GM19463 (cell line): ENCODE measurements around the gene BCAN.
"Not testable (repeated sequence)": the region's sequence is repeated elsewhere in the genome, so short reads cannot be mapped to it uniquely, and the experiment has no call there.

Experiments used
- ATAC-seq: cut with Tn5 transposase; IDR thresholded peaks from one replicate; pipeline ENCODE4 v1.9.1; 2021; ENCODE audit warnings: mild to moderate bottlenecking, moderate library complexity; ENCODE audit not compliant: unreplicated experiment

Gene BCAN, protein sequence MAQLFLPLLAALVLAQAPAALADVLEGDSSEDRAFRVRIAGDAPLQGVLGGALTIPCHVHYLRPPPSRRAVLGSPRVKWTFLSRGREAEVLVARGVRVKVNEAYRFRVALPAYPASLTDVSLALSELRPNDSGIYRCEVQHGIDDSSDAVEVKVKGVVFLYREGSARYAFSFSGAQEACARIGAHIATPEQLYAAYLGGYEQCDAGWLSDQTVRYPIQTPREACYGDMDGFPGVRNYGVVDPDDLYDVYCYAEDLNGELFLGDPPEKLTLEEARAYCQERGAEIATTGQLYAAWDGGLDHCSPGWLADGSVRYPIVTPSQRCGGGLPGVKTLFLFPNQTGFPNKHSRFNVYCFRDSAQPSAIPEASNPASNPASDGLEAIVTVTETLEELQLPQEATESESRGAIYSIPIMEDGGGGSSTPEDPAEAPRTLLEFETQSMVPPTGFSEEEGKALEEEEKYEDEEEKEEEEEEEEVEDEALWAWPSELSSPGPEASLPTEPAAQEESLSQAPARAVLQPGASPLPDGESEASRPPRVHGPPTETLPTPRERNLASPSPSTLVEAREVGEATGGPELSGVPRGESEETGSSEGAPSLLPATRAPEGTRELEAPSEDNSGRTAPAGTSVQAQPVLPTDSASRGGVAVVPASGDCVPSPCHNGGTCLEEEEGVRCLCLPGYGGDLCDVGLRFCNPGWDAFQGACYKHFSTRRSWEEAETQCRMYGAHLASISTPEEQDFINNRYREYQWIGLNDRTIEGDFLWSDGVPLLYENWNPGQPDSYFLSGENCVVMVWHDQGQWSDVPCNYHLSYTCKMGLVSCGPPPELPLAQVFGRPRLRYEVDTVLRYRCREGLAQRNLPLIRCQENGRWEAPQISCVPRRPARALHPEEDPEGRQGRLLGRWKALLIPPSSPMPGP

DNA sequence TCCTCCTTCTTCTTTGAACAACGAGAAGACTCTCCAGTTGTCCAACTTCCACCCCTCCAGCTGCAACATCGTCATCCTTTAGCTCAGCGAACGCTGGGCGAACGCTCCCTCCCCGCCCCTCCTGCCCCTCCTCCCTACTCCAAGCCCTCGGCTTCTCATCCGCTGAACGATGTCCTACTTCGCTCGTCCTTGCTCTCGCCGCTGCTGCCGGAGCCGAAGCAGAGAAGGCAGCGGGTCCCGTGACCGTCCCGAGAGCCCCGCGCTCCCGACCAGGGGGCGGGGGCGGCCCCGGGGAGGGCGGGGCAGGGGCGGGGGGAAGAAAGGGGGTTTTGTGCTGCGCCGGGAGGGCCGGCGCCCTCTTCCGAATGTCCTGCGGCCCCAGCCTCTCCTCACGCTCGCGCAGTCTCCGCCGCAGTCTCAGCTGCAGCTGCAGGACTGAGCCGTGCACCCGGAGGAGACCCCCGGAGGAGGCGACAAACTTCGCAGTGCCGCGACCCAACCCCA is at the start of gene BCAN:
BCAN (plus strand) TSS at position 357 of the 504 bp plus-strand sequence. CDS start 3,938 bp downstream, outside the sequence.
- no peak for ATAC-seq

DNA sequence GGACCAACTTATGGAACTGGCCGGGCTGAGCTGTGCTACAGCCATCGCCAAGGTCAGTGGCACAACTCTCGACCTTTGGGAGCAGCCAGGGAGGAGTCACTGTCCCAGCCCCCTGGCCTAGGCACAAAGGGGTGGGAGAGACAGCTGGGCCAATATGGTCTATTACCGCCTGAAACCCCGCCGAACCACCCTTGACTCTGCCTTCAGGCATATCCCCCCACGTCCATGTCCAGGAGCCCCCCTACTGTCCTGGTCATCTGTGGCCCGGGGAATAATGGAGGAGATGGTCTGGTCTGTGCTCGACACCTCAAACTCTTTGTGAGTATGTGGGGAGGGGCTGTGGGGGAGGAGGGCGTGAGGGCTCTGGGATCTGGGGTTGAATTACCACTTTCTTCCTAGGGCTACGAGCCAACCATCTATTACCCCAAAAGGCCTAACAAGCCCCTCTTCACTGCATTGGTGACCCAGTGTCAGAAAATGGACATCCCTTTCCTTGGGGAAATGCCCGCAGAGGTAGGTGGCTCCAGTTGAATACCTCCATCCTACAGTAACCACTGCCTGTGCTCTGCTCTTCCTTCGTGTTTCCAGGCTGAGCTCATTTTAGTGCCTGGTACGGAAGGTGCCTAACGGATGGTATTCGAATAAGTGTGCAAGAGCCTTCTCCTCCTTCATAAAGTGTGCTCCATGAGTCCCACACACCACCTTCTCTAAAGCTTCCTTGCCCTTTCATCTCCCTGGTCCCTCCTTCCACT is 49.6 kb upstream of the BCAN start:
- no peak for ATAC-seq

DNA sequence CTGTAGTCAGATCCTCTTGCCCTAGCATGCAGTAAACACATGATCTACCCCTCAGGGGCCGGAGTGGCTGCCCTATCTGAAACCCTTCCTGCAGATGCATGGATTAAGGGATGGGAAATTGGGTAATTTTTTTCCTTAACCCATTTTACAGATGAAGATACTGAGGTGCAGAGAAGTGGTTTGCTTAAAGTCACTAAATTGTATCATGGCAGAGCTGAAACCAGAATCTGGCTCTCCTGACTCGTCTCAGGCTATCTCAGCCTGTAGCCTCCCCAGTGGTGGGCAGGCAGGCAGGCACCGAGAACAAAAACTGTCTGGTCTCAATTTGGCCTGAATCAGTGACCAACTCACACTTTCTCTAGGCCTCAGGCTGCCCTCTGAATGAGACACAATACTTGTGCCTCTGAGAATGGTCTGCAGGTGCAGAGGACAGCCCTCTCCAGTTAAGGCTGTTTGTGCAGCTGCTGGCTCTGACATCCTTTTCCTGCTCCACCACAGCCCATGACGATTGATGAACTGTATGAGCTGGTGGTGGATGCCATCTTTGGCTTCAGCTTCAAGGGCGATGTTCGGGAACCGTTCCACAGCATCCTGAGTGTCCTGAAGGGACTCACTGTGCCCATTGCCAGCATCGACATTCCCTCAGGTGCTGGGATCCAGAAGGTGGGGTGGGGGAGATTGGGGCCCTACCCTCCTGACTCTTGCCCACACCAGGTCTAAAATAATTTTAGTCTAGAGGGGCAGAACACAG is 48.8 kb upstream of the BCAN start:
- no peak for ATAC-seq

DNA sequence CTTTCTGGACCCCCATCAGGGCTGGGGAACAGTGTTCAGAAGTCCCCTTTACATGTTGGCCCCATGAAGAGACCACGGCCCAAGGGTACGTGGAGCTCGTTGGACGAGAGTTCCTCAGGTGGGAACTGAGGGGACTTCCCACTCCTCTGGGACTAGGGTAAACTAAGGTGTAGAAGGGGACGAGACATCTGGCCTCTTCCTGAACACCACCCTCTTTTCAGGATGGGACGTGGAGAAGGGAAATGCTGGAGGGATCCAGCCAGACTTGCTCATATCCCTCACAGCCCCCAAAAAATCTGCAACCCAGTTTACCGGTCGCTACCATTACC is 48.3 kb upstream of the BCAN start:
- ATAC-seq = no peak

DNA sequence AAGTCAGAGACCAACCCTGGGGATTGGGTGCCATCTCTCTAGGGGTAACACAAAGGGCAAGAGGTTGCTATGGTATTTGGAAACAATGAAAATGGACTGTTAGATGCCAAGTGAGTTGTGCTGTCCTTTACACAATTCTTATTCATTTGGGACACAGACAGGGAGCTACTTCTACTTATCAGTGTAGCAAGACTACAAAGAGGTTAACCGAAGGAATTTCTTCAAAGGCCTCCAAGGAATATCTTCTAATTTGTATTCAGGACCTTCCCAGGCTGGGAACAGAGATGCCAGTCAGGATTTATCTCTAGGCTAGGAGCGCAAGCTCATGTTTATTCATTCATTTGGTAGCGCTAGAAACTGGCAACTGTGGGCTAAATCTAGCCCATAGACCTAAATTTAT is 47.7 kb upstream of the BCAN start:
- ATAC-seq = no peak

DNA sequence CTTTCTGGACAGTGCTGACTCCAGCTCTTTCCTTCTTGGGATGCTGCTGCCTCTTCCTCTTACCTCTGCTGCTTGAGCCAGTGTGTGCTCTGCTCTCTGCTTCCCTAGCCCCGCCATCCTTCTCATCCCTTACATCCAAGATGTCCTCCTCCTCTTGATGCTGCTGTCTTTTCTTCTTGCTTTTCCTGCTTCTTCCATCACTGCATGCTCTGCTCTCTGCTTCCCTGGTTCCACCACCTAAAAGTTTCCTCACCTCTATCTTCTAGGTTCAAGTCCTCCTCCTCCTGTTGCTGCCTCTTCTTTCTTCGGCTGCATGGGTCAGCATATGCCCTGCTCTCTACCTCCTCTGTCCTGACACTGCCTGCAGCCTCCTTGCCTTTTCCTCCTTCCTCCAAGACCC is 46.9 kb upstream of the BCAN start:
- ATAC-seq = no peak

DNA sequence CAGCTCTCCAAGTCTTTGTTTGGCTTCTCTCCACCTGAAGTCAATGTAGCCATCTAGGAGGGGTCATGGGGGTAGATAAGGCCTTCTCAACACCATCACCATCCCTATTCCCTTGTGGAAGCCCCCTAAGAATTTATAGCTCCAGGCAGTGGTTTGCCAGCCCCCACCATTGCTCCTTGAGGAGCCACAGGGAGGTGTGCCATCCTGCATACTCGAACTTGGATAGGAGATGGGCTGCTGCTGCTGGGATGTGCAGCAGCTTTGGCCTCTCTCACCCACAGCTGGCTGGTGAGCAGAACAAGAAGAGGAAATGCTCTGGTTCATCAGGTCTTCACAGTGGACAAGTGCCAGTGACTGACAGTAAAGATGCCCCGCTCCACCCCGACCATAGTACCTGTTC is 45.5 kb upstream of the BCAN start:
- ATAC-seq = no peak

DNA sequence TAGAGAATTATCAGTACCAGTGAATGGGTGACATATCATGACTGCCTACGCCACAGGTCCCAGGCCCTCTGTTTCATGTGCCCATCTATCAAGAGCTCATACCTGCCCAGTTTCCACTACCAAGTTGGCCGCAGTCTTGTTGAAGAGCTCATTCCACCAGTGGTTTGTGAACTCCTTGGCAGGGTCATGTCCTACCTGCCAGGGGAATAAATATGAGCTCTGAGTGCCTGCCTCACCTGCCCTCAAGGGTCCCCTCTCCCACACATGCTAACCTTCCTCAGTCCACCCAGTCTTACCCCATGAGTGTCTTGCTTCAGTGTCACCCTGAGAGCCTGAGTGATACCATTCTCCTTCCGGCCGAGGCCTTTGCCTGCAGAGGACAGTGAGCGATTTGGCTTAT is 43.8 kb upstream of the BCAN start:
- ATAC-seq = no peak

DNA sequence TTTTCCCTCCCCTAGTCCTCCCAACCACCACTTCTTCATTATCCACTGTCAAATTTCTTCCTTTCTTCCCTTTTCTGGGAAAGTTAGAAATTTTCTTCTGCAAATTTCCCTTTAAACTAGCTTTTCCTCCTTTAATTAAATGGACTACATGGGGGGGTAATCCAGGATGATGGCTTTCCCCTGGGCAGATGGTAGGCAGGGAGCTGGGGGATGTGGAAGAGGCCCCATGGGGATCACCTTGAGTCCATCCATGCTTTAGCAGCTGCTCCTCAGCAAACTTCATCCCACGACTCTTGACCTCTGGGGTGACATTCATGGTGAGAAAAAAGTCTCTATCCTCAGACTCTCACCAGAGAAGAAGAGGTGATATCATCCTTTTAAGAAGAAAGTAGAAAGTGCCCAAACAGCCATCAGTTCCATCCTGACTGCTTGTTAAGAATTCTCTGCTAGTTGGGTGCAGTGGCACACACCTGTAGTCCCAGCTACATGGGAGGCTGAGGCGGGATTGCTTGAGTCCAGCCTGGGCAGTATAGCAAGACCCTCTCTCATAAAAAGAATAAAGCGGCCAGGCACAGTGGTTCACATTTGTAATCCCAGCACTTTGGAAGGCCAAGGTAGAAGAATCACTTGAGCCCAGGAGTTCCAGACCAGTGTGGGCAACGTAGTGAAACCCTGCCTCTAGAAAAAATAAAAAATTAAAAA is 43.0 kb upstream of the BCAN start:
- no peak for ATAC-seq

DNA sequence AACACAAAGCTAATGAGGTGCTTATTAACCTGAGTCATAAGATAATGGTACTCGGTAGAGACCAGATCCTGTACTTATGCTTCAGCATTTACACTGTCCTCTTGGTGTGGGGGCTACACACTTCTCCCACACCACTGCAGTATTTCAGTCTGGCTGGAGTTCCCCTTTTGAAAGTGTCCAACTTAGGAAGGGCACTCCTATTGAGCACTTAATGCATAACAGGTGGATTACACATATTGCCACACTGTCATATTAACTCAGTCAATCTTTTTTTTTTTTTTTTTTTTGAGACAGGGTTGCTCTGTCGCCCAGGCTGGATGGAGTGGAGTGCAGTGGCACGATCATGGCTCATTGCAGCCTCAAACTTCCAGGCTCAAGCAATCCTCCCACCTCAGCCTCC is 42.1 kb upstream of the BCAN start:
- peak; percentile 64 for ATAC-seq

DNA sequence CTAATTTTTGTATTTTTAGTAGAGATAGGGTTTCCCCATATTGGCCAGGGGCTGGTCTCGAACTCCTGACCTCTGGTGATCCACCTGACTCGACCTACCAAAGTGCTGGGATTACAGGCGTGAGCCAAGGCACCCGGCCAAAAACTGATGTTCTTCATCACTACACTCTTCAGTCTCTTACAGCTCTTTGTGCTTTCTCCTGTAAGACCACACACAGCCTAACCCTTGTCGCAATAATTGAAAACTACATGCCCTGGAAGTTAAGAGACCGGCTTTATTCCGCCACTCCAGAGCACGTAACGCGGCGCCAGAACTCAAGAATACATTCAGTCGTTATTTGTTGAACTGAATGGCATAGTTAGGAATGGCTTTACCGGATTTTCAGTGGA is 41.2 kb upstream of the BCAN start:
- ATAC-seq = no peak

DNA sequence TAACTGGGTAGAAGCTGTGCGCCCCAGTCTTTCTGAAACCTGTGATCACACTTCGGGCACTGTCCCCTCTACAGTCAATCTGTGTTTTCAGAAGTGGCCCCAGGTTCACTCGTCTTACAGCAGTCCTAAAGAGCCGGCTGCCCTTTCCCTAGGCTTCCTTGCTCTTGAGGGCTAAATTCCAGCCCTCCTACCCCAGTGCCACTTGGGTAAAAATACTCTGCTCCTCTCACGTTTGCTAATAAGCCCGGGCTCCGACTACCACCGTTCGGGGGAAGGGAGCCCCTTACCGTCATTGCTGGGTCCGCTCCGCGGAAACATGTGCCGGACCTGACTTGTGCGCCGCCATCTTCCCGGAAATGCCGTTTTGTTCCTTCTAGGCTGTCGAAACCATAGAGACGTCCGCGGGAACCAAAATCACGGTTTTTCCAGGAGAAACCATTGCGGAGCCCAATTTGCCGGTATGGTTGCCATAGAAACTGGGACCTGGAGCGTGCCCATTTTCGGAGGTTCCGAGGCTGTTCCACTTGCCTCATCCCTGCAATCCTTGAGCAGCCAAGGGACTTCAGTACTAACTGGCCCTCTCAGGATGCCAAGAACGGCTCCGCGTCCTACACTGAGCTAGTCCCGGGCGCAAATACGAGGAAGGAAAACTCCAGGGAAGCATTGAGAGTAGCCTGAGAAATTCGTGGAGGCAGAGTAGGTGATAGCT is 40.6 kb upstream of the BCAN start, which contains the start of gene GPATCH4:
GPATCH4 (minus strand) TSS at position 358 of the 709 bp plus-strand sequence.
- ATAC-seq = peak; percentile 60

DNA sequence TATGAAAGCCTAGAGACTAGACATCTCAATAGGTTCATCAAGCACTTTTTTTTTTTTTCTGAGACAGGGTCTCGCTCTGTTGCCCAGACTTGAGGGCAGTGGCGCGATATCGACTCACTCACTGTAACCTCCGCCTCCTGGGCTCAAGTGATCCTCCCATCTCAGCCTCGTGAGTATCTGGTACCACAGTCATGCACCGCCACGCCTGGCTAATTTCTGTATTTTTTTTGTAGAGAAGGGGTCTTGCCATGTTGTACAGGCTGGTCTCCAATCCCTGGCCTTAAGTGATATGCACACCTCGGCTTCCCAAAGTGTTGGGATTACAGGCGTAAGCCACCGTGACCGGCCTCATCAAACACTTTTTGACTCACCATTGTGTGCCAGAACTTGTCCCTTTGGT is 40.0 kb upstream of the BCAN start:
- no peak for ATAC-seq

DNA sequence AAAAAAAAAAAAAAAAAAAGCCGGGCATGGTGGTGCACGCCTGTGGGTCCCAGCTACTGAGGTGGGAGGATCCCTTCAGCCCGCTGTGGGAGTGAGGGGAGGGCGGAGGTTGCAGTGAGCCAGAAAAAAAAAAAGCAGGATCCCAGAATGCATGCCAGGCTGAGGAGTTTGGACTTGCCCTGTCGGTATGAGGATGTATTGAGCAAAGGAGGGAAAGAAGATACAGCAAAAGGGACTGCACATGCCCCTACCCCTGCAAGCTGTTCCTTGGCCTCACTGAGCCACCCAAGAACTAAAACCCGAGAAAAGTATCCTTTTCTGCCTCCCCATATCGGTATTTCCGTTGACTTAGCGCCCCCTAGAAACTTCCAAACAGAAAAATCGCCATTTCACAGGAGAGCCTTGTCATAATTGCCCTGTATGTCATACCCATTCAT is 39.3 kb upstream of the BCAN start:
- no peak for ATAC-seq

DNA sequence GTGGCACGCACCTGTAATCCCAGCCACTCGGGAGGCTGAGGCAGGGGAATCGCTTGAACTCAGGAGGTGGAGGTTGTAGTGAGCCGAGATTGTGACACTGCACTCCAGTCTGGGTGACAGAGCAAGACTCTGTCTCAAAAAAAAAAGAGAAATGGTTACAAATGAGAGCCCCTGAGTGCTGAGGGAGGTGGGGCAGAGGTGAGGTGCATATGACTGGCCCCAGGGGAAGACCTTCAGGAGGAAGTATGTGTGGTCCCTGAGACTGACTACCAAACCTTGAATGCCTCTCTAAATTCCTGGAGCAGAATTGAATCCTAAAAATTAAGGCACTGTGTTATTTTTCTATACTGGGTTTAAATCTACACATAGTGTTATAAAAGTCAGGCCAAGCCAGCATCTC is 34.6 kb upstream of the BCAN start:
- not testable (repeated sequence) for ATAC-seq

DNA sequence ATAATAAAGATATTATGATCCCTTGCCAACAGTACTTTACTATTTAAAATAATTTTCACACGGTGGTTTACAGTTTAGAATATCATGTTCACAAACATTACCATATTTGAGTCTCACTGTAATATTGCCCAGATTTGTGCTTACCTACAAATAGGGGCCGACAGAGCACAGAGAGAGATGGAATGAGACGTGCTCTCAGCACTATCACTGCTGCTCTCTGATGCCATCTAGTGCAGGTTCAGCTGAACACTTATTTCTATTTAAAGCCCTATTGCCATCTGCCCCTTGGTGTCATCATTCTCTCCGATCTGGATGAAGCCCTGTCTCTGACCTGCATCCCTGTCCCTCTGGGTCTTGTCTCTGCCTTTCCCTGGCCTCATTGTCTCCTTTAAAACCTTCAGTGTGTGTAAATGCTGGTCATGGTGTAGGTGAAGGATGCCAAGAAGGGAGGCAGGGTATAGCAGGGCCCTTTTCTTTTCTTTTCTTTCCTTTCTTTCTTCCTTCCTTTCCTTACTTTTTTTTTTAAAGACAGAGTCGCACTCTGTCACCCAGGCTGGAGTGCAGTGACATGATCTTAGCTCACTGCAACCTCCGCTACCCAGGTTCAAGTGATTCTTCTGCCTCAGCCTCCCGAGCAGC is 33.8 kb upstream of the BCAN start:
- no peak for ATAC-seq

DNA sequence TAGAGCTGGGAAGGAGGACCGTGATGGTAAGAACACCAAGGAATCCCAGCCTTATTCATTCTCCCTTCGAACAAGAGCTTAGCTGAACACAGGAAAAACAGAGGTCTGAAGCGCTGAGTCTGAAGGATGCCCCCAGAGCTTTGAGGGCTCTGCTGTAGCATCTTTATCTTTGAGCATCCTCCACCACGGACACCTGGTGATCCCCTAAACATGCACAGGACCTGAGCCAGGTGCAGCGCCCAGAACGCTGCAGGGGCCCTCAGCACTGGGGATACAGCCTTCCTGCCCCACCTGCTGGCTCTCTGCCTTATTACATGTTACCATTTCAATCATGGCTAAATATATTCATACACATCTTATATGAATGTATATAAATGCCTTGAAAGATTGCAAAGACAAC is 32.9 kb upstream of the BCAN start:
- no peak for ATAC-seq

DNA sequence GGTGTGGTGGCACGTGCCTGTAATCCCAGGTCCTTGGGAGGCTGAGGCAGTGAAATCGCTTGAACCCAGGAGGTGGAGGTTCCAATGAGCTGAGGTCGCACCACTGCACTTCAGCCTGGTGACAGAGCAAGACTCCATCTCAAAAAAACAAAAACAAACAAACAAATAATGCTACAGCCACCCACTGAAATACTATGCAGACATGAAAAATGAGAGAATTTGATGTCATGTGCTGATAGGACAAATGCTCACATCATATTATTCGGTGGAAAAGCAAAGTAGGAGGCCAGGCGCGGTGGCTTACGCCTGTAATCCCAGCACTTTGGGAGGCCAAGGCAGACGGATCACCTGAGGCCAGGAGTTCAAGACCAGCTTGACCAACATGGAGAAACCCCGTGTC is 31.8 kb upstream of the BCAN start:
- not testable (repeated sequence) for ATAC-seq

DNA sequence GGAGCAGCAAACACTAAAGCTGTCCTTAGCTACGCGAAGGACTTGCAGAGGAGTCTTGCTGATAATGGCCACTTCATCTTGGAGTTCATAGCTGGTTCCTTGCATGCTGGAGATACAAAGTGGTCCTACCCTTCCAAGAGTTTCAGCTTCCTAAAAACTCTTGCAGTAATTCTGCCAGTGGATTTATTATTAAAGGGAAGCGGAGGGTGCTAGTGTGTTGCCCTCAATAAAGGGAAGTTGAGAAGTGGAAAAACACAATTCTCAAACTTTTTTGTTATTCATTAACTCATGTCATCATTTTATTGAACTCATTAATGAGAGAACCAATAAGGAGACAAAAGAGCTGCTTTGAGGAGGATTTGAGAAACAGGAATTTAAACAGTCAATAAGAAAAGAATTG is 29.3 kb upstream of the BCAN start:
- no peak for ATAC-seq
